Panc1 (cell line): ENCODE data around the gene DTNB. TPM values are rescaled to one million over a fixed set of nuclear protein-coding genes. Genes with fewer than 3 reads are reported as not detected.

Experiments
- ATAC-seq: fragments of 200-7000 bp; cut with Tn5 transposase; 2 replicates; pipeline ENCODE4 v1.9.1; 2020; ENCODE audit warnings: mild to moderate bottlenecking, moderate library complexity
- BruUV-seq: library from RNA; stranded (reverse); fragments of 400-500 nt; replicated peaks from 2 replicates; lab custom pipeline; 2021; lab: Mats Ljungman, UMichigan
- CTCF ChIA-PET: fragments of 300-600 bp; sonication (Branson Sonifier 250); formaldehyde crosslinking; loops from one replicate; lab custom pipeline; 2022; ENCODE audit warnings: antibody characterized with exemption; lab: Charles Lee
- POLR2A ChIA-PET: fragments of 300-600 bp; sonication (Branson Sonifier 250); formaldehyde crosslinking; loops from one replicate; lab custom pipeline; 2022; ENCODE audit warnings: antibody characterized with exemption; lab: Charles Lee
- DNase-seq: peaks from one replicate; pipeline ENCODE4 v3.0.0-alpha.2; 2010; ENCODE audit warnings: low read depth, low spot score
- H3K27ac ChIP-seq: 2 replicates; pipeline ENCODE4 v1.5.1; 2011; ENCODE audit warnings: mild to moderate bottlenecking, low read length, inconsistent platforms
- H3K27me3 ChIP-seq: fragments of 200-500 bp; sonication (Bioruptor generic); 2 replicates; pipeline ENCODE4 v1.6.0; 2014; ENCODE audit warnings: low read length, inconsistent platforms; ENCODE audit not compliant: control insufficient read depth, insufficient read depth
- H3K36me3 ChIP-seq: fragments of 200-500 bp; sonication (Bioruptor generic); 2 replicates; pipeline ENCODE4 v1.5.1; 2014; ENCODE audit warnings: inconsistent platforms, mild to moderate bottlenecking, low read length, moderate library complexity; ENCODE audit not compliant: control insufficient read depth, insufficient read depth
- H3K4me1 ChIP-seq: 2 replicates; pipeline ENCODE4 v1.5.1; 2011; ENCODE audit warnings: inconsistent platforms, mild to moderate bottlenecking, low read length, moderate library complexity; ENCODE audit not compliant: control insufficient read depth, insufficient read depth
- H3K4me3 ChIP-seq, 2 experiments: 2 replicates each; pipeline ENCODE4 v1.5.1; 2011 to 2012; ENCODE audit warnings: low read depth in 2 of 2, low read length in 2 of 2, mild to moderate bottlenecking in 2 of 2, inconsistent platforms in 1 of 2, moderate library complexity in 1 of 2
- H3K9me3 ChIP-seq: fragments of 200-500 bp; sonication (Bioruptor generic); 2 replicates; pipeline ENCODE4 v1.5.1; 2014; ENCODE audit warnings: low read depth, mild to moderate bottlenecking, inconsistent platforms, low read length, moderate library complexity; ENCODE audit not compliant: control insufficient read depth, insufficient read depth
- CTCF ChIP-seq: fragments of 450-650 bp; IDR thresholded peaks from 2 replicates; pipeline ENCODE4 v1.5.1; 2017; ENCODE audit warnings: mild to moderate bottlenecking
- POLR2AphosphoS5 ChIP-seq: IDR thresholded peaks from 2 replicates; pipeline ENCODE4 v1.6.1; 2012; ENCODE audit warnings: mild to moderate bottlenecking, low read depth, low read length, moderate library complexity
- REST ChIP-seq, 2 experiments: IDR thresholded peaks; 2 replicates each; pipeline ENCODE4 v1.6.1; 2011 to 2012; ENCODE audit warnings: low read depth in 2 of 2, control low read depth in 1 of 2, low read length in 1 of 2, mild to moderate bottlenecking in 1 of 2, moderate library complexity in 1 of 2; ENCODE audit not compliant: insufficient read depth in 1 of 2
- SIN3A ChIP-seq: IDR thresholded peaks from 2 replicates; pipeline ENCODE4 v1.6.1; 2012; ENCODE audit warnings: low read depth, mild to moderate bottlenecking, low read length, moderate library complexity, borderline replicate concordance; ENCODE audit not compliant: insufficient read depth
- TCF7L2 ChIP-seq: IDR thresholded peaks from 2 replicates; pipeline ENCODE4 v1.6.1; 2011; ENCODE audit warnings: mild to moderate bottlenecking, low read depth, low read length, inconsistent platforms
- in situ Hi-C: cut with HindIII; loops from 2 replicates; pipeline ENCODE4 v1.10.0; 2016; ENCODE audit warnings: low sequenced_read_pairs, low pct_unique_long_range_greater_than_20kb
- intact Hi-C: fragments of 100-400 bp; cut with micrococcal nuclease; formaldehyde crosslinking; loops from one replicate; pipeline ENCODE4 v1.10.0; 2022; ENCODE audit not compliant: unreplicated experiment
- total RNA-seq: library from RNA; stranded (reverse); gene quantifications from one replicate; pipeline ENCODE4 v1.2.1, GENCODE V29; 2021; ENCODE audit not compliant: unreplicated experiment

Gene DTNB
- total RNA-seq, 1 experiment from 2014 or later, result 37.8 TPM

GRCh38 chr2:25361261-25362048, 311.9 kb downstream of the DTNB start:
- TF ChIP-seq POLR2AphosphoS5 (no peak), CTCF (no peak), SIN3A (no peak), TCF7L2 (no peak), REST (IDR thresholded peaks at IDR 0.05; ENCODE audit: insufficient read depth in 1 of 2, low read depth in 2 of 2, low read length in 1 of 2) (no peak)
- in situ Hi-C loops, result no loop called here
- no peaks in the 10 kb centered on the region for H3K9me3 ChIP-seq
- CTCF ChIA-PET, result interaction anchor here (0.6 to 1.3 kb wide), 12 partner anchors 11 to 1915 kb away, joined by 3 to 19 read pairs (median 4); no protein-coding TSS in a partner anchor
- H3K27me3 ChIP-seq, result no peaks in the 10 kb centered on the region
- ATAC-seq, result no peak
- 0 out of 2 replicates have a peak overlapping the region, but pooled peaks have one; percentile 12 for H3K27ac ChIP-seq
- POLR2A ChIA-PET, result interaction anchor here (0.6 to 0.7 kb wide), 2 partner anchors 11 to 136 kb away, joined by 6 to 8 read pairs; no protein-coding TSS in a partner anchor
- peaks cover 7% of the 10 kb centered on the region for H3K4me1 ChIP-seq
- DNase-seq, result no peak
- intact Hi-C loops, result no loop called here
- peak overlapping the region; percentile 38 to 41 for H3K4me3 ChIP-seq
- BruUV-seq, result no TSS peak
- H3K36me3 ChIP-seq, result no peaks in the 10 kb centered on the region

GRCh38 chr2:25358836-25359235, 314.5 kb downstream of the DTNB start:
- Histone ChIP-seq H3K27me3 (no peaks in the 10 kb centered on the region), H3K4me3 (no peak overlapping the region), H3K27ac (no peak overlapping the region), H3K9me3 (no peaks in the 10 kb centered on the region), H3K36me3 (no peaks in the 10 kb centered on the region), H3K4me1 (peaks cover 7% of the 10 kb centered on the region)
- ChIA-PET POLR2A (no interaction called here), CTCF (no interaction called here)
- intact Hi-C loops, result no loop called here
- BruUV-seq, result no TSS peak
- TF ChIP-seq POLR2AphosphoS5, result no peak
- ATAC-seq (no peak), DNase-seq (no peak)
- in situ Hi-C loops, result no loop called here
